Caki2 (cell line): Measurements from ENCODE around the gene PNMT. TPM values are rescaled to one million over a fixed set of nuclear protein-coding genes. Genes with fewer than 3 reads are reported as not detected.

Experiments
- DNase-seq: peaks from one replicate; pipeline ENCODE4 v3.0.0-alpha.2; 2015; ENCODE audit warnings: low read depth
- in situ Hi-C: cut with HindIII; loops from 2 replicates; pipeline ENCODE4 v1.10.0; 2016; ENCODE audit warnings: low sequenced_read_pairs, low pct_unique_long_range_greater_than_20kb, mixed read lengths
- total RNA-seq: library from RNA; depleted of rRNA; stranded (reverse); fragments of >200 nt; shearing (Covaris generic); gene quantifications from 2 replicates; pipeline ENCODE4 v1.2.3, GENCODE V29; 2014; ENCODE audit warnings: low replicate concordance

PNMT gene
- total RNA-seq, 1 experiment from 2014 or later, result not detected

DNA sequence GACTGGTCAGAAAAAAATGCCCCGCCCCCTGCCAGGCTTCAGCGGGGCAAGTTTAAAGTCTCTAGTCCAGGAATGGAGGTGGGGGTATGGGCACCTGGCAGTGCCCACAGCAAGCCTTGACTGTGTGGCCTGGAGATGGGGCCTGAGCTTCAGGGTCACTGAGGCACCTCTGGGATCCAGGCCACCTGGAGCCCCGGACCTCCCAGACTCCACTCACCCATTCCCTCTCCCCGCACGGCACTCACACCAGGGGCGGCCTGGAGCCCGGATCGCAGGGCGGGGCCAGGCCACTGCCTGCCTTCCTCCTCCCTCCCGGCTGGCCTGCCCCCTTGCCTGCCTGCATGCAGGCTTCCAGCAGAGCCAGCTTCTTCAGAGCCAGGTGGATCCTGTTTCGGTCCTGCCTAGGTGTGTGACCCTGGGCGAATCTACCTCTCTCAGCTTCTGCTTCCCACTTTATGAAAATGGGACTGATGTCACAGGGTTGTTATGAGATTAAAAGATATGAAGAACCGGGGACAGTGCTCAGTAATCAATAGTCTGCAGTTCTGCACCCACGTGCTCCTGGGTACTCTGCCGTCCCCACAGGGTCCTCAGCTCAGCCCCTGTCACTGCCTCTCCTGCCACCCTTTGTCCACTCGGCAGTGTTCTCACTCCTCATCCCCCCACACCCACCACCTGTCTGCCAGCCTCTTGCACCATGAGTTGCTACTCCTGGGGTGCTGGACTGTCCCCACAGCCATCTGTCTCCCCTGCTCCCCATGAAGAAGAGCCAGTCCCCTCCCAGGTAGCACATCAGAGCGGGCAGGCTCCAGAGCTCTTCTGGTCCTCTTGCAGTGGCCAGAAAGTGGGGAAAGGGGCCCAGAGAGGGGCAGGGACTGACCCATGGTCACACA is 4.3 kb upstream of the PNMT start:
- DNase-seq, result peak; percentile 75
- in situ Hi-C loops, result no loop called here

DNA sequence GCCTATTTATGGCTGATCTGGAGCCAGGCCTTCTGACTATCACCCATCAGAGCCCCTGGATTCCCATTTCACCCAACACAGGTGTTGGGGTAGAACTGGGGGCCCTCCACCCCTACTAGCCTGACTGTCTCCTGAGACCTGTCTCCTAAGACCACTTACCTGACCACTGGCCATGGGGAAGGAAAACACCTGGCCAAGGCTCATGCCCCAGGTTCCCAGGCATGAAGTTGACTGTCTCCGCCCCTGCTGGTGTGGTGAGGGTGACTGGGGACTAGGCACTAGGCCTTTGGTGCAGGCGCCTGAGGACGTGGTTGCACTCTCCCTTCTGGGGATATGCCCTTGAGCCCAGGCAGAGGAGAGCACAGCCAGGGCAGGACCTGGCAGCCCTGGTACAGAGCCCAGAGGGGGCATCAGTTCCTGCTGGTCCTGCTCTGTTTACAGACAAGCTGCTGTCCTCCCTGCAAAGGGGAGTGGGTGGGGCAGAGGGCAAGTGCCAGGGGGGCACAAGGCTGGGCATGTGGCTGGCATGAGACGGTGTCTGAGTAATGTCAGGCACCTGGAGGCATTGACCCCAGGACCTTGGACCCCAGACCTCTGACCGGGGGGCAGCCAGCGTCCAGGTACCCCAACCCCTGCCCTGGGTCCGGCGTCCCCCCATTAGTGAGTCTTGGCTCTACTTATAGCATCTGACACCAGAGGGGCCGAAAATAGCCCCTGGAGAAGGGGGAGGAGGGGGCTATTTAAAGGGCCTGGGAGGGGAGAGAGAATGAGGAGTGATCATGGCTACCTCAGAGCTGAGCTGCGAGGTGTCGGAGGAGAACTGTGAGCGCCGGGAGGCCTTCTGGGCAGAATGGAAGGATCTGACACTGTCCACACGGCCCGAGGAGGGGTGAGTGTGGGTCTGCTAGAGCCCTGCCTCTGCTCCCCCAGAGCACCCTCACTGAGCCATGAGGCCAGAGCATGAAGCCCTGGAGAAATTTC is 3.4 kb upstream of the PNMT start, which contains the start of gene TCAP:
Gene TCAP, plus strand, starts transcription at position 769 of the 981 bp plus-strand sequence. Its CDS starts 11 bp downstream, at position 780.
- DNase-seq, result no peak

DNA sequence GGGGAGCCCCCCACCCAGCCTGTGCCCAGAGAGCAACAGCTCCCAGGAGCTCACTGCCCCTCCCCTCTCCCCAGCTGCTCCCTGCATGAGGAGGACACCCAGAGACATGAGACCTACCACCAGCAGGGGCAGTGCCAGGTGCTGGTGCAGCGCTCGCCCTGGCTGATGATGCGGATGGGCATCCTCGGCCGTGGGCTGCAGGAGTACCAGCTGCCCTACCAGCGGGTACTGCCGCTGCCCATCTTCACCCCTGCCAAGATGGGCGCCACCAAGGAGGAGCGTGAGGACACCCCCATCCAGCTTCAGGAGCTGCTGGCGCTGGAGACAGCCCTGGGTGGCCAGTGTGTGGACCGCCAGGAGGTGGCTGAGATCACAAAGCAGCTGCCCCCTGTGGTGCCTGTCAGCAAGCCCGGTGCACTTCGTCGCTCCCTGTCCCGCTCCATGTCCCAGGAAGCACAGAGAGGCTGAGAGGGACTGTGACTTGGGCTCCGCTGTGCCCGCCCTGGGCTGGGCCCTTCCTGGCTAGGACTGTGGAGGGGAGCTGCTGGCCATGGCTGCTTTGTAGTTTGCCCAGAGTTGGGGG is 2.5 kb upstream of the PNMT start:
- in situ Hi-C loops, result no loop called here
- DNase-seq, result no peak

More for the DNA sequence above, 3.4 kb upstream of the PNMT start, which contains the start of gene TCAP:
- in situ Hi-C loops, result no loop called here

DNA sequence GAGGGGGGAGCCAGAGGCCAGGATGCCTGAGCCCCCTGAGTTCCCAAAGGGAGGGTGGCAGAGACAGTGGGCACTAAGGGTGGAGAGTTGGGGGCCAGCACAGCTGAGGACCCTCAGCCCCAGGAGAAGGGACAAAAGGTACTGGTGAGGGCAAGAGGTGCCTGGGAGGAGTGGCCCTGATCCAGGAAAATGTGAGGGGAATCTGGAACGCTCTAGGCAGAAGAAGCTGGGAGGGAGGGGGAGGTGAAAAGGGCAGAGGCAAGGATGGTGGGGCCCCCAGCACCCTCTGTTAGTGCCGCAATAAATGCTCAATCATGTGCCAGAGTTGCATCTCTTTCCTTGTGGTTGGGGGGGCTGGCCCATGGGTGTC is 2.0 kb upstream of the PNMT start:
- in situ Hi-C loops, result no loop called here

DNA sequence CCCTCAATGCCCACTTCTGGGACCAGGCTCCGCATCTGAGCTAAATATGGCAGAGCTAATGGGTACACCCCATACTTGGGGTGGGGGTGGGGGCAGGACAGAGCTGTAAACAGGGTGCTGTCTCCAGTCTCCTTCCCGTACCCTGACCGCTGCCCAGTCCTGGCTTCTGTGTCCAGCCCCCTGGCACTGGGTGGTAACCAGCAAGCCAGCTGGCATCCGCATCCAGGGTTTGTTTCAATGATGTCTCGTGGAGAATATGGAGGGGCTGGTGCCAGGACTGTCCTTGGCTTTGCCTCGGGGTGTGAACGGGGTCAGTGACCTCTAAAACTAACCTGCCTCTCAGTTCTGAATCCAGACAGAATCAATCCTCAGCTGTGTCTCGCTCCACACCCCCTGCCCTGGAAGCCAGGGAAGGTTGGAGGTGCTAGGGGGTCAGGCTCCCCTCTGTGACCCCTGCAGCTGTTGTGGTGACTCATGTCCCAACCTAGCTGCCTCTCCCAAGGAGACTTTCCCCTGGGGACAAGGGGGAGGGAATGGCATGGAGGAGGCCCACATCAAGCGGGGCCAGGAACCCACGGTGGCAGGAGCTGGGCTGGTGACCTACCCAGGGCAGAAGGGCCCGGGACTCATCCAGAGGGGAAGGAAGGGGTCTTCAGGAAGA is 1.5 kb upstream of the PNMT start:
- in situ Hi-C loops, result no loop called here
- DNase-seq, result no peak

More for the DNA sequence above, 2.0 kb upstream of the PNMT start:
- no peak for DNase-seq

DNA sequence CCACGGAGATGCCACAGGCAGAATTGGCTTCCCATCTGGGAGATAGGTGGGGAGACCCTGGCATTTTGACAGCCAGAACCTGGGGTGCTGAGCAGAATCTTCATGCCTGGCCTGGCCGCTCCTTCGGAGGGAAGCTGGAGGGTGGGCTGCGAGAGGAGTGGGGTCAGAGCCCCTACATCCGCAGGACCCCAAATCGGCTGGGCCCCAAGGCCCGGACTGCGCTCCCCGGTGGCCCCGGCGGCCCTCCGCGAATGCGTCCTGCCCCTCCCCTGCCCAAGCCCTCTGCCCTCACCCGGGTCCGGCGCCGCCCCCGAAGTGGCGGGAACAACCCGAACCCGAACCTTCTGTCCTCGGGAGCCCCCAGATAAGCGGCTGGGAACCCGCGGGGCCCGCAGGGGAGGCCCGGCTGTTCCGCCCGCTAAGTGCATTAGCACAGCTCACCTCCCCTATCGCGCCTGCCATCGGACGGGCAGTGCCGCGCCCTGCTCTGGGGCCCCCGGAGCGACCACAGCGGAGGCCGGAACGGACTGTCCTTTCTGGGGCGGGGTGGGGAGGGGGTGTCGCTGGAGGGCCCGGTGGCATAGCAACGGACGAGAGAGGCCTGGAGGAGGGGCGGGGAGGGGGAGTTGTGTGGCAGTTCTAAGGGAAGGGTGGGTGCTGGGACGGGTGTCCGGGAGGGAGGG is 850 bp upstream of the PNMT start:
- DNase-seq, result no peak
- in situ Hi-C loops, result no loop called here

DNA sequence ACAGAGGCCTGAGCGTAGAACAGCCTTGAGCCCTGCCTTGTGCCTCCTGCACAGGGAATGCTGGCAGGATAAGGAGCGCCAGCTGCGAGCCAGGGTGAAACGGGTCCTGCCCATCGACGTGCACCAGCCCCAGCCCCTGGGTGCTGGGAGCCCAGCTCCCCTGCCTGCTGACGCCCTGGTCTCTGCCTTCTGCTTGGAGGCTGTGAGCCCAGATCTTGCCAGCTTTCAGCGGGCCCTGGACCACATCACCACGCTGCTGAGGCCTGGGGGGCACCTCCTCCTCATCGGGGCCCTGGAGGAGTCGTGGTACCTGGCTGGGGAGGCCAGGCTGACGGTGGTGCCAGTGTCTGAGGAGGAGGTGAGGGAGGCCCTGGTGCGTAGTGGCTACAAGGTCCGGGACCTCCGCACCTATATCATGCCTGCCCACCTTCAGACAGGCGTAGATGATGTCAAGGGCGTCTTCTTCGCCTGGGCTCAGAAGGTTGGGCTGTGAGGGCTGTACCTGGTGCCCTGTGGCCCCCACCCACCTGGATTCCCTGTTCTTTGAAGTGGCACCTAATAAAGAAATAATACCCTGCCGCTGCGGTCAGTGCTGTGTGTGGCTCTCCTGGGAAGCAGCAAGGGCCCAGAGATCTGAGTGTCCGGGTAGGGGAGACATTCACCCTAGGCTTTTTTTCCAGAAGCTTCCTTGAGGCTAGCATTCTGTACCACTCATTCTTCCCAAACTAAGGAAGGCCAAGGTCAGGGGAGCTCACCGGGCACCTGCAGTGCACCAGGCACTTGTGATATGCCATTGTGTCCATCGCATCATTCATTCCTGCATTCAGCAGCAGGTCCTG is 1.9 kb downstream of the PNMT start:
- in situ Hi-C loops, result no loop called here

DNA sequence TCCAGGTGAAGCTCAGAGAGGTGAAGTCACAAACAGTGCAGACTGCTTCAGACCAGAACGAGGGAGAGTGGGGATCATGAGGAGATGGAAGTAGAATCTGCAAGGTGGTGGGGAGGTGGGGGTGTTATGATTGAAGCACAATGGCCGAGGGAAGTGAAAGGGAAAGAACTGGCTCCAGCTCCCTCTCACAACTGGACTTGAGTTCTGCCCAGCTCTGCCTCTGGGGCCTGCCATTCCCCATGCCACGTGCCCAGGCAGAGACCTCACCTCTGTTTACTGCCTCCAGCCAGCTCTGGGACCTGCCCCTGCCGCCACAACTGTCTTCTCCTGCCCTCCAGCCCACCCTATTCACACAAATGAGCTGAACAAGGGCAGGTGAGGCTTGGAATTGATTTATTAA is 2.5 kb downstream of the PNMT start:
- DNase-seq, result no peak
- in situ Hi-C loops, result no loop called here

More for the DNA sequence above, 1.9 kb downstream of the PNMT start:
- no peak for DNase-seq

DNA sequence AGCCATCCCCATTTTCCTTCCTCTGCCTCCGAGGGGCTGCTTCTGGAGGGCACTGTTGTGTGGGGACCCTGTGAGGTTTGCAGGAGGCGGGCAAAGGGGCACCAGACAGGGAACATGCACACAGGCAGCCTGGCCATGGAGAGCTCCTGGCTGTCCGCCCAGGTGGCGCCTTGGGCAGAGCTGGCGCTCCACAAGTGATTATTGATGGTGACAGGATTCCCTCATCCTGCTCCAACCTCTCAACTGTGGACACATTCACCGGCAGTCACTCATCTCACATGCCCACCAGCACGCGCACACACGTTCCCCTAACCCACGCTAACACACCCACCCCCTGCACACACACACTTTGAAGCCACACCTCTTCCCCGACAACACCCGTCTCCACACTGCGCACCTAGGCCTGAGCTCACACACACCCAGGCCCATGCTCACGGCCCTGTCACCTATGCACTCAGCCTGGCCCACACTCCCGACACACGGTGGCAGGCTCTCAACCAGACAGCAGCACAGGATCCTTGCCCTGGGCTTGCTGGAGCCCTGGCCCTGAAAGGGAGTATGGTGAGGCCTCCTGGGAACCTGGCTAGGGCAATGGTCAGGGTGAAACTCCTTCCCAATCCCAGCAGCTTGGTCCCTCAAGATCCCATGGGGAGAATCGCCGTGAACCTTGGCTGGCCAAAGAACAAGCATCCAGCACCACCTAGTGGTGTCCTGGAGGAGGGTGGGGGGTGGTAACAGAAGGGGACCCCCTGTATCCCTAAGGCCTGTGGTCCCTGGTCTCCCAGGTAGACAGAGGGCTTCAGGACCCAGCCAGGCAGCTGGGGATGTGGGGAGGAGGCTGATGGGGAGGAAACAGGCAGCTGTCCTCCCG is 3.6 kb downstream of the PNMT start:
- in situ Hi-C loops, result no loop called here
- DNase-seq, result no peak

DNA sequence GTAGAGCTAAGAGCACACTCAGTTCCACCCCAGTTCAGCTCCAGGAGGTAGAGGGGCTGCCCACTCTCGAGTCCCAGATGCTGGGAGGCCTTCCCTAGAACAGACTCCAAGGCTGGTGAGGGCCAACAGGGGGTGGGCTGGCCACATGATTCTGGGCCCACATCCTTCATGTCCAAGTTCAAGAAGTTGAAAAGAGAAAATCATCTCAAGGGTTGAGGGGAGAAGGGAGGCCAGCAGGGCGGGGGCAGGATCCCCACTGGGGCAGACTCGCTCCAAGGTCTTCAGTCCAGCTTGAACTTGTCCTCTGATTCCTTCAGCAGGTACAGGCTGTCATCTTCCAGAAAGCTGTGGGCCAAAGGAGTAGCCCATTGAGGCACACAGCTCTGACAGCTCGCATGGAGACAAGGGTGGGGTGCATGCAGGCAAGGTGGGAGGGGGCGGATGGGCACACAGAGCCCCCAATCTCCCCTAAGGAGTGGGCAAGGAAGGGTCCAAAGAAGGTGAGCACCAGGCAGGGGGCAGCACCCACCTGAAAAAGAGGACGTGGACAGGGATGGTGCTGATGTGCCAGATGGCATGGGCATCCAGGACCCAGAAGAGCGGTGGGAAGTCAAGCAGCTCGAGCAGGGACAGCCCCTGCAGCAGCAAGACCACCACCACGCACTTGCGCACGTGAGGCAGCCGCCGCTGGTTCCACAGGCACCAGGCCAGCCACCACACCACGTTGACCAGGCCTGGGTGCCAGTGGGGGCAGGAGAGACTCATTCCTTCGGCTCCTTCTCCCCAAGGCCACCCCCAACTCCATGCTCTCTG is 4.5 kb downstream of the PNMT start:
- DNase-seq, result no peak
- in situ Hi-C loops, result no loop called here

DNA sequence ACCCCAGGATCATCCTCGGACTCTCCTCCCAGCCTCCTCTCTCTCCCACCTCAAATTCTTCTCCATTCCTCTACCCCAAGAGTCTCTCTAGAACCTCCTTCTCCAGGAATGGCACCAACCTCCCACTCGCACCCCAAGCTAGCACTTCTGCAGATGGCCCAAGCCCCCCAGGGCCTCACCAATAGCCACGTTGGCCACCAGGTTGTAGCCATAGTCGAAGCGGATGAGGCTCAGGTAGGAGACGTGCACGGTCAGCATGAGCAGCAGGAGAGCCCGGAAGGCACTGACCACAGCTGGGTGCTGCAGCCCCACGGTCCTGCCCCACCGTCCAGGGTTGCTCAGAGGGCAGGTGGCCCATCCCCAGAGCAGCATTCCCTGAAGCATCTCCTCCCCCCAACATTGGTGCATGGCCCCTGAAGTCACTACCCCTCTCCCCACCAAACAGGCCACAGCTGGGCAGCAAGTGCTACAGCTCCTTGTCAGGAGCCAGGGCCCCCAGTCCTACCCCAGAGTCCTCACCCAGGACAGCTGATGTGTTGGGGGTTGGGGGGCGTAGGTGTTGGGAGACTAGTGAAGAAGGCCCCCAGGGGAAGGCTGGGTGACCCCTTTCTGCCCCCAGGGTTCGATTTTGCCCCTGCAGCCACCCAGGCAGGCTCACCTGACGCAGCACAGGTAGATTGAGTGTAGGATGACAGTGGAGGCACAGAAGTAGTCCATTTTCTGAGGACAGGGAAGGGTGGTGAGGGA is 5.3 kb downstream of the PNMT start:
- in situ Hi-C loops, result no loop called here
- no peak for DNase-seq

DNA sequence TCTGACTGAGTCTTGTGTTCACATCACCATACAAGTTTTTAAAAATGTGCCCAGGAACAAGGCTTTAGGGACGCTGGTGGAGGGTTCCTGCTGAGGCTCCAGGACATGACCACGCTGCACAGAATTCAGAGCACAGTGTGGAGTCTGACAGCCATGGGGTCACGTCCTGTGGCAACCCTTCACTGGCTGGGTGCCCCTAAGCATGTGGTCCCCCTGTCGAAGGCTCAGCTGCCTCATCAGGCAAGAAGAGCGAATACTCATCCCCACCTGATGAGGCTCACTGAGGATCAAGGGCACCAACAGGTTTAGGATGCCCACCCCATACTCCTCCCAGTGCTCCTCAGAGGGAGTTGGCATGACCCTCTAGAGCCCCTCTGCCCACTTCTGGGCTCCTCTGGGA is 5.9 kb downstream of the PNMT start:
- DNase-seq, result no peak
- in situ Hi-C loops, result no loop called here

DNA sequence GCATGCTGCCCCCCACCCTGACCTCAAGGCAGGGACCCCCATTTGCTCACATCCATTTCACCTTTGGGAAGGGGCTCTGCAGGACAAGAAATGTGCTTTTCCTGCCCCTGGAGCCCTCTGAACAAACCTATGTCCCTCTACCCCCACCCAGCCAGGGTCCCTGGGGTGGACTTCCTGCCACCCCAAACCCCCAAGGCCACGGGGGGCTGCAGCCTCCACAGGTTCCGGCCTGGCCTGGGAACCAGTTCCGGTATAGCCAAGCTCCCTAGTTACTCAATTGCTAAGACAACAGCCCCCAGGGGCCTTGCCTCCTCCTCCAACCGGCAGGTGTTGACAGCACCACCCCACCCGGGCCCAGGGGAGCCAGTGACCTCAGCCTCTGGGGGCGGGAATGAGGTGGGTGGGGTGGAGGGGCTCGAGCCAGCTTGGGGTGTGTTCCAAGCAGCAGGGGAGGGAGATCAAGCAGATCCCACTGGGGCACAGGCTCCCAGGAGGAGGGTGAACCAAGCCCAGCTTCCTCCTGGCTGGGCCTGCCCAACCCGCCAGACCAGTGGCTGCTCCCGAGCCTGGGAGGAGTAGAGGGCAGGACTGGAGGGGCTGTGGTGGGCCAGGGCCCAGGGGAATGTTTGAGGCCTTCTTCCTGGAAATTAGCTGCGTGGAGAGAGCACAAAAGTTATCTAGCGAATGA is 6.6 kb downstream of the PNMT start:
- in situ Hi-C loops, result loop anchor here (25.0 kb wide), 1 partner anchor 138 kb away; no protein-coding TSS in a partner anchor
- DNase-seq, result no peak
